ENCODE measurements around the gene ABCC8.

ABCC8 gene

DNA sequence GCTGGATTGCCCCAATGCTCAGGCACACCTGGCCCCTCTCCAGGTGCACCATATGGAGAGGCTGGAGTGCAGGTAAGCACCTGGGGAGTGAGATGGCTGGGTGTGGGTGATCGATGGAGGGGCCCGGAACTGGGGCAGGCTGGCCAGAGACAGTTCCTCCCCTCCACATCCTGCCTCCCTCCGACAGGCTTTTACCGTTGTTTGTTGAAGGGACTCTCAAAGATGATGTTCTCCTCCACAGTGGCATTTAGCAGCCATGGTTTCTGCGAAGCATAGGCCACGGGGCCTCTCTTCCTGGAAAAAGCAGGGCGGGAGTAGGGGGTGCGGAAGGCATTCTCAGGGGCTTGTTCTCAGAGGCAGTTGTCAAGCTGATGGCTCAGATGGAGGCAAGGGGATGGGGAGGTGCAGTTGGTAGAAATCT lies 62.3 kb downstream of the ABCC8 start:
- in situ Hi-C loops (cut with MboI; ENCODE audit: low sequenced_read_pairs, unreplicated experiment), result no loop called here
- DNase-seq (ENCODE audit: low spot score), result no peak
- TF ChIP-seq, protein P1, sequence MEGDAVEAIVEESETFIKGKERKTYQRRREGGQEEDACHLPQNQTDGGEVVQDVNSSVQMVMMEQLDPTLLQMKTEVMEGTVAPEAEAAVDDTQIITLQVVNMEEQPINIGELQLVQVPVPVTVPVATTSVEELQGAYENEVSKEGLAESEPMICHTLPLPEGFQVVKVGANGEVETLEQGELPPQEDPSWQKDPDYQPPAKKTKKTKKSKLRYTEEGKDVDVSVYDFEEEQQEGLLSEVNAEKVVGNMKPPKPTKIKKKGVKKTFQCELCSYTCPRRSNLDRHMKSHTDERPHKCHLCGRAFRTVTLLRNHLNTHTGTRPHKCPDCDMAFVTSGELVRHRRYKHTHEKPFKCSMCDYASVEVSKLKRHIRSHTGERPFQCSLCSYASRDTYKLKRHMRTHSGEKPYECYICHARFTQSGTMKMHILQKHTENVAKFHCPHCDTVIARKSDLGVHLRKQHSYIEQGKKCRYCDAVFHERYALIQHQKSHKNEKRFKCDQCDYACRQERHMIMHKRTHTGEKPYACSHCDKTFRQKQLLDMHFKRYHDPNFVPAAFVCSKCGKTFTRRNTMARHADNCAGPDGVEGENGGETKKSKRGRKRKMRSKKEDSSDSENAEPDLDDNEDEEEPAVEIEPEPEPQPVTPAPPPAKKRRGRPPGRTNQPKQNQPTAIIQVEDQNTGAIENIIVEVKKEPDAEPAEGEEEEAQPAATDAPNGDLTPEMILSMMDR (IDR thresholded peaks at IDR 0.05; ENCODE audit: borderline replicate concordance, control extremely low read depth, extremely low read depth, insufficient read depth, missing control alignments), result no peak

DNA sequence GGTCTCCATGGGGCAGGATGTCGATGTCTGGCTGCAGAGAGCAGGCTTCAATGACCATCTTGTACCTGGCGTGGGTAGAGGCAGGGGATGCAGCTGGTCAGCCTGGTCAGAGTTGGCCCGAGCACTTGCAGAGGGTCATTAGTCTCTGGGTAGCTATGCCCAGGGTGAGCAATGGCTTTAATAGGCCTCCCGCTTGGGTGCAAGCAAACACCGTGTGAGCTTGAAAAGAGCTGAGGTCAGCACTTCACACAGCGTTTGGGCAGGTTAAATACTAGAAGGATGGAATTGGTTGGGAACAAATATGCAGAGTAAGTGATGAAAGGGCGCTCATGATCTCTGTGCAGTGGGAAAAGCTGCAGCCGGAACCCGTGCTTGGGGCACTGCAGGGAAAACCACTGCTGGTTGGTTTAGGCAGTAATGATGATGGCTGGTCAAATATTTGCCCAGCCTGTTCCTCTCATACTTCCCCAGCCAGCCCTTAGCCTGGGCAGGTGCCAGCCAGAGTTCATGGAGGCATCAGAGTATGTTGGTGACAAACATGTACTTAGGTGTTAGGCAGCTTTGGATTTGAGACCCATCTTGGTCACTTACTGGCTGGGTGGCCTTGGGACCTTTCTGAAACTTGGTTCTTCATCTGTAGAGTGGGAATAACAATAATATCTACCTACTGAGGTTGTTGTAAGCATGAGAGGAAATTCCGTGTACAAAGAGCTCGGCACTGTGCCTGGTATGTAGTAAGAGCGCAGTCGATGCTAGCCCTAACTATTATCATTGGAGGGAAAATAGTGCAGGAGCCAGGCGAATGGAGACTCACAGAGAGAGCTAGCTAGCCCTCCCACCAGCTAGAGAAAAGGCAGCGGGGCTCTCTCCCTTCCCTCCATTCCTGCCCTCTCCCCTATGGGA lies 63.0 kb downstream of the ABCC8 start:
- no peak for DNase-seq (ENCODE audit: low spot score)
- in situ Hi-C loops (cut with MboI; ENCODE audit: low sequenced_read_pairs, unreplicated experiment), result no loop called here
- TF ChIP-seq, protein P1 (IDR thresholded peaks at IDR 0.05; ENCODE audit: borderline replicate concordance, control extremely low read depth, extremely low read depth, insufficient read depth, missing control alignments), result no peak

DNA sequence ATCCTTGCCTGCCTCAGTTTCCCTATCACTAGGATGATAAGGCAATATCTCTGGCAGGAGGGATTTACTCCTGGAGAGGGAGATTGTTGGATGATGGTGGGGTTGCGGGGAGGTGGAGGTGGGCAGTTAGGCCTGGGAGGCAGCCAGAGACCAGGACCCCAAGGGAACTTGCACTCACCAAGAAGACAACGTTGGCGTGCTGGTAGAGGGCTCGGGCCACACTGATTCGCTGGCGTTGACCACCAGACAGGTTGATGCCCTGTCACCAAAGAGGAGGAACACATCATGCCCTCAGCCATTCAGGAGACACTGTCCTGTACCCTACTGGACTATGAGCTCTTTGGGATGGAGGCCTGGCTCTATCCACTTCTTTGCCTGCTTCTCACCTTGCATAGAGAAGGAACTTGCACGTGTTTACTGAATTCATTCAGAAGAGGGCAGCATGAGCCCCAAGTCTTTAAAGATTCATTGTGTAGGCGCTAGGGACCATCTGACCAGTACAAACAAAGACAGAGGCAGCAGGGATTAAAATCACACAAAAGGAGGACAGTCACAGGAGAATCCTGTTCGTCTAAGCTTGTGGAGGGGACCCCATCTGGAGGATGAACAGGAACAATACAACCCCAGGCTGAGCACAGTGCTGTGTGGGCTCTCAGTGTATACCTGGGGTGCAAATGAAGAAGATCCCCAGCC lies 64.0 kb downstream of the ABCC8 start:
- TF ChIP-seq, protein P1 (IDR thresholded peaks at IDR 0.05; ENCODE audit: borderline replicate concordance, control extremely low read depth, extremely low read depth, insufficient read depth, missing control alignments), result no peak
- in situ Hi-C loops (cut with MboI; ENCODE audit: low sequenced_read_pairs, unreplicated experiment), result no loop called here
- DNase-seq (ENCODE audit: low spot score), result no peak

- TF ChIP-seq, protein P1 (IDR thresholded peaks at IDR 0.05; ENCODE audit: borderline replicate concordance, control extremely low read depth, extremely low read depth, insufficient read depth, missing control alignments), result no peak
- DNase-seq (ENCODE audit: low spot score), result no peak
- in situ Hi-C loops (cut with MboI; ENCODE audit: low sequenced_read_pairs, unreplicated experiment), result no loop called here
Observed at GRCh38 chr11:17411418-17411817, 65.2 kb downstream of the ABCC8 start.

DNA sequence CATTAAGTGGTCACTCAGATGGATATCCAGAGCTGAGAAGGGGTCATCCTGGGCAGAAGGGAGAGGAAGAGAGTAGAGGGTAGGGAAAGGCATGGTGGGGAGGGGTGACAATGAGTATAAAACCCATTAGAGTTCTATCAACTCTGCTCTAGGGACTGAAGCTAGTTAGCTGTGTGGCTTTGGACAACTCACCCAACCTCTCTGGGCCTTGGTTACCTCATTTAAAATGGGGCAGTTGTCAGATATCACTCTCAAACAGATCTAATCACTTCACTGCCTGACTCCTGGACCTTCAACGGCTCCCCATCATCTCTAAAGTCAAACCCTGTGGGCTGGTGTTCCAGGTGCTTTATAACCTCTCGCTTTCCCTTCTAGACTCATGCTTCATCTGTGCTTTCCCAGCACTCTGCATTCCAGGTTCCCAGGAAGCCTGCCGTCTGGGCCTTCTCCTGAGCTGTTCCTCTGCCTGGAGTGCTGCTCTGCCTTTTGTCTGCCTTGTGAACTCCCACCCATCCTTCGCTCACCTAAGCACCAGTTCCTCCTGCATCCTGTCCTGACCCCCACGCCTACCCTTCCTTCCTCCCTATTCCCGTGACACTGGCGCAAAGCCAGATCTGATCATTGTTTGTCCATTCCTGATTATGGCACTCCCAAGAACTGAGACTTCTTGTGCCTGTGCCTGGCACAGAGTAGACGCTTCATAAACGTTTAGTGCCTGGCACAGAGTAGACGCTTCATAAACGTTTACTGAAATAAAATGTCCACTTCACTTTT lies 65.9 kb downstream of the ABCC8 start:
- no peak for DNase-seq (ENCODE audit: low spot score)
- in situ Hi-C loops (cut with MboI; ENCODE audit: low sequenced_read_pairs, unreplicated experiment), result no loop called here
- TF ChIP-seq, protein P1 (IDR thresholded peaks at IDR 0.05; ENCODE audit: borderline replicate concordance, control extremely low read depth, extremely low read depth, insufficient read depth, missing control alignments), result no peak

DNA sequence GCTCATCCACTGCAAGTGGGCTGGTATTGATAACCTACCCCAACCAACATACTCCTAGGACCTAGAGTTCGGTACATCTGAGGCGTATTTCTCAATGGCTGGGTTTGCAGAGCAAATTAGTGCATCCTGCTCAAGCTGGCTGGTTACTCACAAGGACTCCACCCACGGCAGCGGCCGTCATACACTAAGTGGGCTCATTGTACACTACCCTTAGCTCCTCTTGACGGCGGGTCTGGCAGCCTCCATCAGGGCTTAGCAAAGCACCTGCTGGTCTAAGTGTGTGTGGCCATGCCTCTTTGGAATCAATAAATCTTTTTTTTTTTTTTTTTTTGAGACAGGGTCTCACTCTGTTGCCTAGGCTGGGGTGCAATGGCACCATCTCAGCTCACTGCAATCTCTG lies 68.0 kb downstream of the ABCC8 start:
- TF ChIP-seq, protein P1 (IDR thresholded peaks at IDR 0.05; ENCODE audit: borderline replicate concordance, control extremely low read depth, extremely low read depth, insufficient read depth, missing control alignments), result no peak
- no peak for DNase-seq (ENCODE audit: low spot score)
- in situ Hi-C loops (cut with MboI; ENCODE audit: low sequenced_read_pairs, unreplicated experiment), result no loop called here

Data from GM13976 (cell line).